ENCODE data around the gene CASKIN2.

DNA sequence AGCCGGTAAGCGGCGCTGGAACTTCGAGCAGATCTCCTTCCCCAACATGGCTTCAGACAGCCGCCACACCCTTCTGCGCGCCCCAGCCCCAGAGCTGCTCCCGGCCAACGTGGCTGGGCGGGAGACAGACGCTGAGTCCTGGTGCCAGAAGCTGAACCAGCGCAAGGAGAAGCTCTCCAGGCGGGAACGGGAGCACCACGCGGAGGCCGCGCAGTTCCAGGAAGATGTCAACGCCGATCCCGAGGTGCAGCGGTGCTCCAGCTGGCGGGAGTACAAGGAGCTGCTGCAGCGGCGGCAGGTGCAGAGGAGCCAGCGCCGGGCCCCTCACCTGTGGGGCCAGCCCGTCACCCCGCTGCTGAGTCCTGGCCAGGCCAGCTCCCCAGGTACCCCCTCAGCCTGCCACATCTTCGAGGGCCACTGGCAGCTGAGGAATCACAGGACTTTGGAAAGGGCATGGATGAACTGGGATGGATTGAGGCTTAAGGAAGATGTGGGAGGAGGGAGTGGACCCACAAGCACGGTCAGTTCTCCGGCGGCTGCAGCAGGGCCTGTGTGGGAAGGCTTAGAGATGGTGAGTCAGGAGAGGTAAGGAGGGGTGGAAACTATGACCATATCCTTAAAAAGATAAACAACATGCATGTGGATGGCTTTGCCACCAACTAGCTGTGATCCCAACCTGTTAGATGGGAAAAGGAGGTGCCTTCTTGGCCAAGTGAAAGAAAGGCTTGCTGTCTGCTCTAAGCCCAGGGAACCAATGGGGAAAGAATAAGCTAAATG is 6.8 kb upstream of the CASKIN2 start:
- TF ChIP-seq, protein P1, sequence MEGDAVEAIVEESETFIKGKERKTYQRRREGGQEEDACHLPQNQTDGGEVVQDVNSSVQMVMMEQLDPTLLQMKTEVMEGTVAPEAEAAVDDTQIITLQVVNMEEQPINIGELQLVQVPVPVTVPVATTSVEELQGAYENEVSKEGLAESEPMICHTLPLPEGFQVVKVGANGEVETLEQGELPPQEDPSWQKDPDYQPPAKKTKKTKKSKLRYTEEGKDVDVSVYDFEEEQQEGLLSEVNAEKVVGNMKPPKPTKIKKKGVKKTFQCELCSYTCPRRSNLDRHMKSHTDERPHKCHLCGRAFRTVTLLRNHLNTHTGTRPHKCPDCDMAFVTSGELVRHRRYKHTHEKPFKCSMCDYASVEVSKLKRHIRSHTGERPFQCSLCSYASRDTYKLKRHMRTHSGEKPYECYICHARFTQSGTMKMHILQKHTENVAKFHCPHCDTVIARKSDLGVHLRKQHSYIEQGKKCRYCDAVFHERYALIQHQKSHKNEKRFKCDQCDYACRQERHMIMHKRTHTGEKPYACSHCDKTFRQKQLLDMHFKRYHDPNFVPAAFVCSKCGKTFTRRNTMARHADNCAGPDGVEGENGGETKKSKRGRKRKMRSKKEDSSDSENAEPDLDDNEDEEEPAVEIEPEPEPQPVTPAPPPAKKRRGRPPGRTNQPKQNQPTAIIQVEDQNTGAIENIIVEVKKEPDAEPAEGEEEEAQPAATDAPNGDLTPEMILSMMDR (conservative IDR thresholded peaks at IDR 0.05; ENCODE audit: low read length), result no peak
- no peak for TF ChIP-seq EZH2phosphoT487 (IDR thresholded peaks at IDR 0.05; ENCODE audit: borderline replicate concordance, low read depth, low read length)

All from OCI-LY7 (cell line).